ENCODE measurements around the gene MTMR2. TPM values are rescaled to one million over a fixed set of nuclear protein-coding genes. Genes with fewer than 3 reads are reported as not detected.

Gene MTMR2
- total and polyA plus RNA-seq, 2 experiments from 2014 or later: 26.6 to 52.6 TPM

DNA sequence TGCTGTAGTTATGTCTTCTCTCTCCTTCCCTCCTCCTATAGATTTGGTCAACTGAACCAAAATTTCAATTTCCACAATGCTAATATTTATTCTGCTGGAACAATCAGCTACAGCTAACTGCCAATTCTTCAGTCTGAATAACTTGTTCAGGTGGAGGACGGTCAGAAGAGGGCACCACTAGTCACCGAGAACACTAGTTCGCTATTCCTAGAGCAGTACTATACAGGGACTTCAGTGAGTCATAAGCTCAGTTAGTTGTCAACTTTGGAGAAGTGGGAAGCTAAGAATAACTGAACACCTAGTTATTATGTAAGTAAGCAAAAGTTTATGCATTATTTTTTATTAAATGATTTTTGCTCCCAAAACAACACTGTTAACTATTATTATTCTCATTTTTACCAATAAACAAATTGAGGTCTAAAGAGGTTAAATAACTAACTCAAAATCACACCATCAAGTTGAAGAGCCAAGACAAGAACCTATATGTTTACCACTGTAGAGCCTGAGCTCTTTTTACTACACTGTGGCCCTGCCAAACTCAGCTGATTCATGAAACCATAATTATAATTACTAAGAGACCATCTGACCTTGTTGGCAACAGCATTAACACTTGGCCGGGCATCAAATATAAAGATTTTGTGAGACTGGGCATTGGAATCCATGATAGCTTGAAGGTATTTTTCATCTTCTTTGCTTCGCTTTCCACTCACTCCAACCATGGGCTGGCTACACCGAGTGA lies 74.7 kb downstream of the MTMR2 start:
- no peak for TF ChIP-seq ZNF331 (CRISPR knock-in tag; IDR thresholded peaks at IDR 0.05; ENCODE audit: low read depth)
- TF ChIP-seq, protein P1, sequence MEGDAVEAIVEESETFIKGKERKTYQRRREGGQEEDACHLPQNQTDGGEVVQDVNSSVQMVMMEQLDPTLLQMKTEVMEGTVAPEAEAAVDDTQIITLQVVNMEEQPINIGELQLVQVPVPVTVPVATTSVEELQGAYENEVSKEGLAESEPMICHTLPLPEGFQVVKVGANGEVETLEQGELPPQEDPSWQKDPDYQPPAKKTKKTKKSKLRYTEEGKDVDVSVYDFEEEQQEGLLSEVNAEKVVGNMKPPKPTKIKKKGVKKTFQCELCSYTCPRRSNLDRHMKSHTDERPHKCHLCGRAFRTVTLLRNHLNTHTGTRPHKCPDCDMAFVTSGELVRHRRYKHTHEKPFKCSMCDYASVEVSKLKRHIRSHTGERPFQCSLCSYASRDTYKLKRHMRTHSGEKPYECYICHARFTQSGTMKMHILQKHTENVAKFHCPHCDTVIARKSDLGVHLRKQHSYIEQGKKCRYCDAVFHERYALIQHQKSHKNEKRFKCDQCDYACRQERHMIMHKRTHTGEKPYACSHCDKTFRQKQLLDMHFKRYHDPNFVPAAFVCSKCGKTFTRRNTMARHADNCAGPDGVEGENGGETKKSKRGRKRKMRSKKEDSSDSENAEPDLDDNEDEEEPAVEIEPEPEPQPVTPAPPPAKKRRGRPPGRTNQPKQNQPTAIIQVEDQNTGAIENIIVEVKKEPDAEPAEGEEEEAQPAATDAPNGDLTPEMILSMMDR (conservative IDR thresholded peaks at IDR 0.05; ENCODE audit: low read depth in 2 of 2): peak; percentile 63 to 79
- no peak overlapping the region for H3K4me3 ChIP-seq
- H3K27me3 Mint-ChIP-seq (ENCODE audit: insufficient read depth, low read depth, poor library complexity): peaks cover 1% of the 10 kb centered on the region
- no peaks in the 10 kb centered on the region for H3K9me3 Mint-ChIP-seq
- no peaks in the 10 kb centered on the region for H3F3A ChIP-seq (replicated peaks; ENCODE audit: low read depth)
- no peaks in the 10 kb centered on the region for H3K4me1 Mint-ChIP-seq
- DNase-seq (ENCODE audit: low spot score) (peak; percentile 59), ATAC-seq (peak; percentile 75)
- no peak overlapping the region for H3K27ac ChIP-seq (ENCODE audit: low read depth)
- H3K79me2 ChIP-seq (replicated peaks; ENCODE audit: insufficient read depth): no peaks in the 10 kb centered on the region
- no peak overlapping the region for H3K4me3 Mint-ChIP-seq
- H3K27me3 ChIP-seq (ENCODE audit: insufficient read depth): no peaks in the 10 kb centered on the region
- no peak overlapping the region for H3K27ac Mint-ChIP-seq
- H3K4me1 ChIP-seq (ENCODE audit: insufficient read depth): no peaks in the 10 kb centered on the region
- no peaks in the 10 kb centered on the region for H3K9me2 ChIP-seq (ENCODE audit: insufficient read depth)
- H3K36me3 ChIP-seq (ENCODE audit: insufficient read depth): peaks cover 3% of the 10 kb centered on the region; the same call in 1 of the 2 replicates
- H2AFZ ChIP-seq: no peak overlapping the region
- H3K4me2 ChIP-seq: no peak overlapping the region
- peaks cover 9% of the 10 kb centered on the region; the same call in 2 of the 3 replicates for H3K36me3 Mint-ChIP-seq (ENCODE audit: low read depth)
- peaks cover 4% of the 10 kb centered on the region; the same call in 1 of the 2 replicates for H4K20me1 ChIP-seq (replicated peaks; ENCODE audit: insufficient read depth)

DNA sequence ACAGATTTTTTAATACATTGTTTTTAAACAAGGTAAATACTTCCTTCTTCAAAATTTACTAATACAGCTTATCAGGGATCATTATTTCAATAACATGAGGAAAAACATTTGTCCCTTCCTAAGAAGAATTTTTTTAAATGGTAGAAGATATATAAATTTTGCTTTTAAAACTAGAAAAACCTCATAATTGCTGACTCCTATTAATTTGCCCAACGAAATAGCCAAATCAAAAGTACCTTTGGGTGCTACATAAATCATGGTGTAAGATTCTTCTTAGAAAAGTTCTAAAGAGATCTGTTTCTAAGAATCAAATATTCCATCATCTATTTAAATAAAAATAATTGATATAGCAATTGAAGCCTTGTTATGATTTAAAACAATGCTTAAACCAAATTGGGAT lies 78.7 kb downstream of the MTMR2 start:
- Histone ChIP-seq H3F3A (replicated peaks; ENCODE audit: low read depth) (no peaks in the 10 kb centered on the region), H3K27me3 (ENCODE audit: insufficient read depth) (no peaks in the 10 kb centered on the region), H3K79me2 (replicated peaks; ENCODE audit: insufficient read depth) (no peaks in the 10 kb centered on the region), H4K20me1 (replicated peaks; ENCODE audit: insufficient read depth) (peaks cover 4% of the 10 kb centered on the region; the same call in 1 of the 2 replicates), H3K4me2 (no peak overlapping the region), H3K36me3 (ENCODE audit: insufficient read depth) (peaks cover 3% of the 10 kb centered on the region; the same call in 1 of the 2 replicates), H3K4me1 (ENCODE audit: insufficient read depth) (no peaks in the 10 kb centered on the region), H2AFZ (no peak overlapping the region), H3K9me2 (ENCODE audit: insufficient read depth) (no peaks in the 10 kb centered on the region), H3K4me3 (no peak overlapping the region), H3K27ac (ENCODE audit: low read depth) (no peak overlapping the region)
- H3K9me3 Mint-ChIP-seq: no peaks in the 10 kb centered on the region
- H3K27ac Mint-ChIP-seq: no peak overlapping the region
- peaks cover 16% of the 10 kb centered on the region; the same call in 2 of the 3 replicates for H3K36me3 Mint-ChIP-seq (ENCODE audit: low read depth)
- no peak overlapping the region for H3K4me3 Mint-ChIP-seq
- DNase-seq (ENCODE audit: low spot score) (no peak), ATAC-seq (no peak)
- H3K4me1 Mint-ChIP-seq: no peaks in the 10 kb centered on the region
- H3K27me3 Mint-ChIP-seq (ENCODE audit: insufficient read depth, low read depth, poor library complexity): no peaks in the 10 kb centered on the region
- no peak for TF ChIP-seq CREB1 (CRISPR knock-in tag; IDR thresholded peaks at IDR 0.05; ENCODE audit: low read depth)
- TF ChIP-seq NANOG (IDR thresholded peaks at IDR 0.05; ENCODE audit: borderline replicate concordance): no peak
- TF ChIP-seq, protein P1 (conservative IDR thresholded peaks at IDR 0.05; ENCODE audit: low read depth in 2 of 2): no peak
- no peak for TF ChIP-seq EZH2phosphoT487 (IDR thresholded peaks at IDR 0.05; ENCODE audit: unreplicated experiment)
- no peak for TF ChIP-seq ZNF114 (CRISPR knock-in tag; IDR thresholded peaks at IDR 0.05)
- TF ChIP-seq, protein P2, sequence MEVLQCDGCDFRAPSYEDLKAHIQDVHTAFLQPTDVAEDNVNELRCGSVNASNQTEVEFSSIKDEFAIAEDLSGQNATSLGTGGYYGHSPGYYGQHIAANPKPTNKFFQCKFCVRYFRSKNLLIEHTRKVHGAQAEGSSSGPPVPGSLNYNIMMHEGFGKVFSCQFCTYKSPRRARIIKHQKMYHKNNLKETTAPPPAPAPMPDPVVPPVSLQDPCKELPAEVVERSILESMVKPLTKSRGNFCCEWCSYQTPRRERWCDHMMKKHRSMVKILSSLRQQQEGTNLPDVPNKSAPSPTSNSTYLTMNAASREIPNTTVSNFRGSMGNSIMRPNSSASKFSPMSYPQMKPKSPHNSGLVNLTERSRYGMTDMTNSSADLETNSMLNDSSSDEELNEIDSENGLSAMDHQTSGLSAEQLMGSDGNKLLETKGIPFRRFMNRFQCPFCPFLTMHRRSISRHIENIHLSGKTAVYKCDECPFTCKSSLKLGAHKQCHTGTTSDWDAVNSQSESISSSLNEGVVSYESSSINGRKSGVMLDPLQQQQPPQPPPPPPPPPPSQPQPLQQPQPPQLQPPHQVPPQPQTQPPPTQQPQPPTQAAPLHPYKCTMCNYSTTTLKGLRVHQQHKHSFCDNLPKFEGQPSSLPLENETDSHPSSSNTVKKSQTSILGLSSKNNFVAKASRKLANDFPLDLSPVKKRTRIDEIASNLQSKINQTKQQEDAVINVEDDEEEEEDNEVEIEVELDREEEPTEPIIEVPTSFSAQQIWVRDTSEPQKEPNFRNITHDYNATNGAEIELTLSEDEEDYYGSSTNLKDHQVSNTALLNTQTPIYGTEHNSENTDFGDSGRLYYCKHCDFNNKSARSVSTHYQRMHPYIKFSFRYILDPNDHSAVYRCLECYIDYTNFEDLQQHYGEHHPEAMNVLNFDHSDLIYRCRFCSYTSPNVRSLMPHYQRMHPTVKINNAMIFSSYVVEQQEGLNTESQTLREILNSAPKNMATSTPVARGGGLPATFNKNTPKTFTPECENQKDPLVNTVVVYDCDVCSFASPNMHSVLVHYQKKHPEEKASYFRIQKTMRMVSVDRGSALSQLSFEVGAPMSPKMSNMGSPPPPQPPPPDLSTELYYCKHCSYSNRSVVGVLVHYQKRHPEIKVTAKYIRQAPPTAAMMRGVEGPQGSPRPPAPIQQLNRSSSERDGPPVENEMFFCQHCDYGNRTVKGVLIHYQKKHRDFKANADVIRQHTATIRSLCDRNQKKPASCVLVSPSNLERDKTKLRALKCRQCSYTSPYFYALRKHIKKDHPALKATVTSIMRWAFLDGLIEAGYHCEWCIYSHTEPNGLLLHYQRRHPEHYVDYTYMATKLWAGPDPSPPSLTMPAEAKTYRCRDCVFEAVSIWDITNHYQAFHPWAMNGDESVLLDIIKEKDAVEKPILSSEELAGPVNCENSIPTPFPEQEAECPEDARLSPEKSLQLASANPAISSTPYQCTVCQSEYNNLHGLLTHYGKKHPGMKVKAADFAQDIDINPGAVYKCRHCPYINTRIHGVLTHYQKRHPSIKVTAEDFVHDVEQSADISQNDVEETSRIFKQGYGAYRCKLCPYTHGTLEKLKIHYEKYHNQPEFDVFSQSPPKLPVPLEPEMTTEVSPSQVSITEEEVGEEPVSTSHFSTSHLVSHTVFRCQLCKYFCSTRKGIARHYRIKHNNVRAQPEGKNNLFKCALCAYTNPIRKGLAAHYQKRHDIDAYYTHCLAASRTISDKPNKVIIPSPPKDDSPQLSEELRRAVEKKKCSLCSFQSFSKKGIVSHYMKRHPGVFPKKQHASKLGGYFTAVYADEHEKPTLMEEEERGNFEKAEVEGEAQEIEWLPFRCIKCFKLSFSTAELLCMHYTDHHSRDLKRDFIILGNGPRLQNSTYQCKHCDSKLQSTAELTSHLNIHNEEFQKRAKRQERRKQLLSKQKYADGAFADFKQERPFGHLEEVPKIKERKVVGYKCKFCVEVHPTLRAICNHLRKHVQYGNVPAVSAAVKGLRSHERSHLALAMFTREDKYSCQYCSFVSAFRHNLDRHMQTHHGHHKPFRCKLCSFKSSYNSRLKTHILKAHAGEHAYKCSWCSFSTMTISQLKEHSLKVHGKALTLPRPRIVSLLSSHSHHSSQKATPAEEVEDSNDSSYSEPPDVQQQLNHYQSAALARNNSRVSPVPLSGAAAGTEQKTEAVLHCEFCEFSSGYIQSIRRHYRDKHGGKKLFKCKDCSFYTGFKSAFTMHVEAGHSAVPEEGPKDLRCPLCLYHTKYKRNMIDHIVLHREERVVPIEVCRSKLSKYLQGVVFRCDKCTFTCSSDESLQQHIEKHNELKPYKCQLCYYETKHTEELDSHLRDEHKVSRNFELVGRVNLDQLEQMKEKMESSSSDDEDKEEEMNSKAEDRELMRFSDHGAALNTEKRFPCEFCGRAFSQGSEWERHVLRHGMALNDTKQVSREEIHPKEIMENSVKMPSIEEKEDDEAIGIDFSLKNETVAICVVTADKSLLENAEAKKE (CRISPR knock-in tag; IDR thresholded peaks at IDR 0.05): no peak
- TF ChIP-seq POLR2AphosphoS5 (IDR thresholded peaks at IDR 0.05; ENCODE audit: low read depth): no peak
- TF ChIP-seq ZNF331 (CRISPR knock-in tag; IDR thresholded peaks at IDR 0.05; ENCODE audit: low read depth): no peak

All from GM23338 (cell line).